PC-3 (cell line): ENCODE data around the gene GNB1. TPM values are rescaled to one million over a fixed set of nuclear protein-coding genes. Genes with fewer than 3 reads are reported as not detected.

Source experiments
- ATAC-seq: fragments of 200-7000 bp; cut with Tn5 transposase; 2 replicates; pipeline ENCODE4 v1.9.1; 2020; ENCODE audit warnings: mild to moderate bottlenecking, moderate library complexity
- BruUV-seq: library from RNA; stranded (reverse); fragments of 400-500 nt; replicated peaks from 2 replicates; lab custom pipeline; 2021; lab: Mats Ljungman, UMichigan
- CTCF ChIA-PET: fragments of 300-600 bp; sonication (Branson Sonifier 250); formaldehyde crosslinking; loops from one replicate; lab custom pipeline; 2022; ENCODE audit warnings: antibody characterized with exemption; lab: Charles Lee
- POLR2A ChIA-PET: fragments of 300-600 bp; sonication (Branson Sonifier 250); formaldehyde crosslinking; loops from one replicate; lab custom pipeline; 2022; ENCODE audit warnings: antibody characterized with exemption; ENCODE audit not compliant: unreplicated experiment; lab: Charles Lee
- DNase-seq: peaks from one replicate; pipeline ENCODE4 v3.0.0-alpha.2; 2015
- H2AFZ ChIP-seq: fragments of 300-600 bp; sonication (generic); 2 replicates; pipeline ENCODE4 v1.6.0; 2016; ENCODE audit warnings: antibody characterized with exemption, low read length
- H3F3A ChIP-seq: fragments of 300-600 bp; sonication (generic); one replicate; pipeline ENCODE4 v1.6.0; 2017; ENCODE audit warnings: antibody characterized with exemption, low read length, control low read depth, mild to moderate bottlenecking; ENCODE audit not compliant: unreplicated experiment
- H3K27ac ChIP-seq: fragments of 300-600 bp; sonication (generic); 2 replicates; pipeline ENCODE4 v1.5.1; 2016; ENCODE audit warnings: mild to moderate bottlenecking, low read length
- H3K27me3 ChIP-seq: fragments of 300-600 bp; sonication (generic); 2 replicates; pipeline ENCODE4 v1.6.1; 2016; ENCODE audit warnings: low read length, mixed read lengths
- H3K36me3 ChIP-seq: fragments of 300-600 bp; sonication (generic); 2 replicates; pipeline ENCODE4 v1.6.1; 2016; ENCODE audit warnings: low read depth, mixed run types, low read length, mixed read lengths
- H3K4me1 ChIP-seq: fragments of 300-600 bp; sonication (generic); 2 replicates; pipeline ENCODE4 v1.5.1; 2016; ENCODE audit warnings: low read length; ENCODE audit not compliant: insufficient read depth
- H3K4me2 ChIP-seq: fragments of 300-600 bp; sonication (generic); 2 replicates; pipeline ENCODE4 v1.6.0; 2016; ENCODE audit warnings: low read length
- H3K4me3 ChIP-seq: fragments of 300-600 bp; sonication (generic); 2 replicates; pipeline ENCODE4 v1.5.1; 2016; ENCODE audit warnings: mild to moderate bottlenecking, low read length, mixed read lengths
- H3K79me2 ChIP-seq: fragments of 300-600 bp; sonication (generic); 2 replicates; pipeline ENCODE4 v1.6.1; 2017; ENCODE audit warnings: low read length, mixed read lengths
- H3K9ac ChIP-seq: fragments of 300-600 bp; sonication (generic); 2 replicates; pipeline ENCODE4 v1.6.0; 2016; ENCODE audit warnings: mild to moderate bottlenecking, low read length
- H3K9me2 ChIP-seq: fragments of 300-600 bp; sonication (generic); replicated peaks from 2 replicates; pipeline ENCODE4 v1.6.1; 2016; ENCODE audit warnings: mixed run types, low read length, mixed read lengths
- H3K9me3 ChIP-seq: fragments of 300-600 bp; sonication (generic); 2 replicates; pipeline ENCODE4 v1.6.1; 2016; ENCODE audit warnings: low read length, mixed read lengths
- H4K20me1 ChIP-seq: fragments of 300-600 bp; sonication (generic); 2 replicates; pipeline ENCODE4 v1.6.1; 2016; ENCODE audit warnings: low read length, mixed read lengths
- CTCF ChIP-seq: fragments of 300-600 bp; sonication (generic); conservative IDR thresholded peaks from 2 replicates; pipeline ENCODE4 v1.5.1; 2017; ENCODE audit warnings: antibody characterized with exemption, low read depth, mild to moderate bottlenecking, low read length
- EZH2 ChIP-seq: fragments of 300-600 bp; sonication (generic); IDR thresholded peaks from one replicate; pipeline ENCODE4 v1.6.1; 2017; ENCODE audit warnings: antibody characterized with exemption, mild to moderate bottlenecking, low read length; ENCODE audit not compliant: unreplicated experiment
- EZH2phosphoT487 ChIP-seq: fragments of 300-600 bp; sonication (generic); IDR thresholded peaks from 2 replicates; pipeline ENCODE4 v1.6.1; 2018; ENCODE audit warnings: mild to moderate bottlenecking, antibody characterized with exemption, low read length, borderline replicate concordance
- intact Hi-C: fragments of 100-400 bp; cut with micrococcal nuclease; formaldehyde crosslinking; loops from 2 replicates; pipeline ENCODE4 v1.9.0; 2023
- total RNA-seq: library from RNA; depleted of rRNA; stranded (reverse); fragments of >200 nt; gene quantifications from 2 replicates; pipeline ENCODE4 v1.2.3, GENCODE V29; 2014

The GNB1 gene
- total RNA-seq, 1 experiment from 2014 or later: 125 TPM

- Histone ChIP-seq H3K4me3 (peak within 1 kb of the TSS; percentile 97), H3K27me3 (no peaks in the 10 kb centered on the region), H3K4me1 (peaks cover 44% of the 10 kb centered on the region), H3K9me2 (no peaks in the 10 kb centered on the region), H3K79me2 (peaks cover 50% of the 10 kb centered on the region), H3F3A (no peaks in the 10 kb centered on the region), H3K4me2 (peak within 1 kb of the TSS; percentile 99), H3K27ac (peak within 1 kb of the TSS; percentile 78), H3K9me3 (no peaks in the 10 kb centered on the region), H2AFZ (peak within 1 kb of the TSS; percentile 72), H4K20me1 (peaks cover 22% of the 10 kb centered on the region), H3K9ac (peak within 1 kb of the TSS; percentile 98), H3K36me3 (peaks cover 5% of the 10 kb centered on the region)
- CTCF ChIA-PET: interaction anchor here (0.6 to 1.0 kb wide), 3 partner anchors 81 to 131 kb away, joined by 3 to 8 read pairs (median 4); no protein-coding TSS in a partner anchor
- POLR2A ChIA-PET: no interaction called here
- no TSS peak for BruUV-seq
- TF ChIP-seq EZH2phosphoT487 (no peak), EZH2 (no peak), CTCF (no peak)
- DNase-seq (peak; percentile 90), ATAC-seq (peak; percentile 48)
- intact Hi-C loops: loop anchor here (2.0 kb wide), 1 partner anchor 15 kb away; no protein-coding TSS in a partner anchor
Observed at GRCh38 chr1:1777950-1778662, 112.8 kb downstream of the GNB1 start, which contains the start of gene NADK. Gene NADK (minus strand): TSS chr1:1778470. CDS start chr1:1765406, 13,064 bp downstream.

- peaks cover 56% of the 10 kb centered on the region for H3K79me2 ChIP-seq
- H3K4me2 ChIP-seq: peak overlapping the region; percentile 99
- no peaks in the 10 kb centered on the region for H3K9me3 ChIP-seq
- H3F3A ChIP-seq: no peaks in the 10 kb centered on the region
- POLR2A ChIA-PET: no interaction called here
- H3K9ac ChIP-seq: peak overlapping the region; percentile 98
- H3K27me3 ChIP-seq: no peaks in the 10 kb centered on the region
- peaks cover 11% of the 10 kb centered on the region for H3K36me3 ChIP-seq
- H3K4me3 ChIP-seq: peak overlapping the region; percentile 97
- no TSS peak for BruUV-seq
- H4K20me1 ChIP-seq: peaks cover 22% of the 10 kb centered on the region
- peaks cover 38% of the 10 kb centered on the region for H3K4me1 ChIP-seq
- TF ChIP-seq CTCF (no peak), EZH2phosphoT487 (no peak), EZH2 (no peak)
- ATAC-seq (peak; percentile 4; the same call in 1 of the 2 replicates), DNase-seq (peak; percentile 55)
- peak overlapping the region; percentile 52 for H2AFZ ChIP-seq
- no peaks in the 10 kb centered on the region for H3K9me2 ChIP-seq
- CTCF ChIA-PET: interaction anchor here (0.6 to 1.0 kb wide), 2 partner anchors 81 to 131 kb away, joined by 4 to 8 read pairs; no protein-coding TSS in a partner anchor
- intact Hi-C loops: loop anchor here (2.0 kb wide), 1 partner anchor 15 kb away; no protein-coding TSS in a partner anchor
- H3K27ac ChIP-seq: peak overlapping the region; percentile 63
Observed at GRCh38 chr1:1777583-1777899, 113.3 kb downstream of the GNB1 start.
